Hippocampal formation (tissue), 2 donors: Measurements from ENCODE around the gene PLXND1.
"Not testable (repeated sequence)": the region's sequence is repeated elsewhere in the genome, so short reads cannot be mapped to it uniquely, and the experiment has no call there.

Source experiments
- DNase-seq, 2 donors: peaks; one replicate each; lab custom pipeline; 2025; lab: John Stamatoyannopoulos, UW

The PLXND1 gene

GRCh38 chr3:129606636-129607390, at the start of gene PLXND1:
TSS of gene PLXND1 (minus strand) at chr3:129606676. CDS start at chr3:129606639, 37 bp downstream.
- peak; percentile 53 to 75 for DNase-seq

DNA sequence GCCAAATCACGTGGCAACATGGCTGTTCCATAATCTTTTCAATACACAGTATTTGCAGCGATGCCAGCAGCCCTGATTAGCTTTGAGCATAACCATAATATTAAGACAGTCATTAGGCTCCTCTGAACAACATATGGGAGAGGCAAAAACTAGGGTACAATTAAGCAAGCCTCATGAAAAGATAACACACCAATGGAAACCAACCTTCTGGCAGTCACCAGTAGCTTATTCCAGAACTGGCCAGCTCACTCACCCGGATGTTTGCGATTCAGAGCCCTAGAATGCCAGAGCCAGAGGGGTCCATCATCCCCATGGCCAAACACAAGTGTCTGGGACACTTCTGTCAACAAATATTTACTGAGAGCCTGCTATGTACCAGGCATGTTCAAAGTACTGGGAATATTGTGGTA, 48.8 kb upstream of the PLXND1 start:
- DNase-seq, result no peak

DNA sequence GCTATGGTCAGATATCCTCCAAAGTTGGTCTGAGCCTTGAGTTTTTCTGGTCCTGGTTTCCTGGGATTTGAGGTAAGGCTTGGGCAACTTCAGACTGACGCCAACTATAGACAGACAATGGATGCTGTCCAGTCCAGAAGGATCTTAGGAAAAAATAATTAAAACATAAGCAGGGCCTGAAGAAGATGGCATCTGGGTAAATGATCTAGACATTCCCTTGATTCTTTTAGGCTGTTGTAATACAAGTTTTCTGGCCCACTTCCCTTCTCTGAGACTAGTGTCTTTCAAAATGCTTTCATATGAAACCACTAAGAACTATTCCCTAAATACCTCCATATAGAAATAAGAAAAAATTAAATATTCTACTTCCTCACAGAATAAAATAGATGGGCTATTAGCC, 47.7 kb upstream of the PLXND1 start:
- DNase-seq, result no peak

DNA sequence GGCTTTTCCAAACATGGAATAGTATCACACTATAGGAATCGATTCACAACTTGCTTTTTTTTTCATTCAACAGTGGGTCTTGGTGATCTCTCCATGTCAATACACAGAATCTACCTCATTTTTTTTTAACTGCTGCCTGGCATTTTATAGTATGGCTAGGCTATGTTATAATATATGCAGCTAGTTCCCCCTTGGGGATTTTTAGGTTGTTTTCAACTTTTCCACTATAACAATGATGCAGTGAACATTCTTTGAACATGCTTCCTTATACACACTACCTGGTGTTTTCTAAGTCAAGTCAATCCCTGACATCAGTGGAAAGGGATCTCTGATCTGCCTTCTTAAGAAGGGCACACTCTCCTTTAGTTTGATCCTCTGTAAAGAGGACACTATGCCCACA, 46.5 kb upstream of the PLXND1 start:
- no peak for DNase-seq

DNA sequence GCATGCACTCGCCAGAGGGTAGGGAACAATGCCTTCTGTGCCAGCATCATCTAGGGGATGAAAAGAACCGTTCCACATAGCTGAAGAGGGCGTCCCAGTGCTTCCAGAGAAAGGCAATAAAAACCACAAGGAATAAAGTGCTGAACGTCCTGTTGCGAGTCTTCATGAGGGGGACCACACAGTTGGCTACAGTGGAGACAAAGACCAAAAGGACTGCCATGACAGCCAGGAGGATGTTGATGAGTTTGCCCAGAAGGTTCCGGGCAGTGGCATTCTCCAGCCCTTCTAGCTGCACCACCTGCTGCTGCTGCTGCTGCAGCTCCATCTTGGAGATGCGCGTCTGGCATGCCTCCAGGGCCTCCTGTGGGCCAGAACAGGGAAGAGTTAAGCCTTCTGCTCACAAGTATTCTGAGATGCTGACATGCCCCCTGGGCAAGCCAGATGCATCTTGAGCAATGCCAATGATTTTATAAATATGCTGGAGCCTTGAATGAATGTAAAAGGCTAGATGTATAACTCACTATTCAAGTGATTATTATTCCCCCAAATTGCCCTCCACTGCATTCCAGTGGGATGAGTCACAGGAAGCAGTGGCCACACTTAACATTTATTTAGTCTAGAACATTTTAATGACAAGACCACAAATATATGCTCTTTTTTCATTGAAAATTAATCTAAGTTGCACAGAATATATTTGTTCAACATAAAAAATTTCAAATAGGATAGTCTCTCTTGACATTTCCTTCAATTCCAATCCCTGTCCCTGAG, 45.1 kb upstream of the PLXND1 start:
- peak; percentile 57 to 66 for DNase-seq

- peak; percentile 45 to 67 for DNase-seq
These were observed 43.9 kb upstream of the PLXND1 start for GRCh38 chr3:129650256-129650872.

DNA sequence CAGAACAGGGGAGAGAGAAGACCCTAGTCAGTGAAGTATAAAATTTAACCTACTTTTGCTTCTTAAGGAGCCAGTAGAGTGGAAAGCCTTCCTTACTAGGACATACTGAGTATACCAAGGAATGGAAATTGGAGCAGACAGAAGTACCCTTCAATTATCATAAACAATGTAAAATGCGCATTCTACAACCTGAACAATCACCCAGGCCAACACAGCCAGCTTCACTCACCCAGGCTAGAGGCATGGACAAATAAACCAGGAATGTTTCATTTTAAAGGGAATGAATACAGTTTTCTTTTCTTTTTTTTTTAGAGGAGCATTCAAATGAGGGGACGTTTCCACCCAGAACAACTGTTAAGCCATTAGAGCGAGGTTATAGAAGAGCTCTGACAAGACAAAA, 41.9 kb upstream of the PLXND1 start:
- no peak for DNase-seq

GRCh38 chr3:129645286-129645685, 38.8 kb upstream of the PLXND1 start:
- no peak for DNase-seq

- DNase-seq, result no peak
These were observed 38.4 kb upstream of the PLXND1 start for GRCh38 chr3:129644836-129645235.

- not testable (repeated sequence) for DNase-seq
These were observed 35.2 kb upstream of the PLXND1 start for GRCh38 chr3:129641567-129642260.

GRCh38 chr3:129640985-129641384, 34.5 kb upstream of the PLXND1 start:
- DNase-seq, result not testable (repeated sequence)

GRCh38 chr3:129638481-129638880, 32.0 kb upstream of the PLXND1 start:
- no peak for DNase-seq

DNA sequence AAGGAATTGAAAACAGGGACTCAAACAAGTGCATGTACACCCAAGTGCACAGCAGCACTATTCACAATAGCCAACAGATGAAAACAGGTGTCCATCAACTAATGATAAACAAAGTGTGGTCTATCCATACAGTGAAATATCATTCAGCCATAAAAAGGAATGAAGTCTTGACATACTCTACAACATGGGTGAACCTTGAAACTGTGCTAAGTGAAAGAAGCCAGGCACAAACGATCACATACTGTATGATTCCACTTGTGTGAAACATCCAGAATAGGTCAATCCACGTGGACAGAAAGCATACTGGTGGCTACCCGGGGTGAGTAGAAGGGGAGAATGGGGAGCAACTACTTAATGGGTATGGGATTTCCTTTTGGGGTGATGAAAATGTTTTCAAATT, 29.6 kb upstream of the PLXND1 start:
- no peak for DNase-seq

DNA sequence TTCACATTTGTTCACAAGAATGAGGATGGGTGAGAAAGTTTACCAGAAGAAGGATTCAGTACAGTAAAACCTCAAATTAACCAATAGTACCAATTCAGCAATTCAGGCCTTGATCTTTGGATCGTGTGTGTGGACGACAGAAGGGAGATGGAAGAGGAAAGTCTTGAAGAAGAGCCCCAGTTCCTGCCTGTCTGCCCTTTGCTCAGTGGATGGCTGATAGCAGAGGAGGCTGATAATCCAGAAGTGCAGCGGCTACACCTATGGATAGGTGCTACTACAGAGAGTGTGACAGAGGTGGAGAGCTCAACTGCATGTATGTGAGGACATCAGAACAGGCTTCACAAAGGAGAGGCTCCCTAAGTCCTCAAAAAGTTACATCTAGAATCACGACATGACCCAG, 29.2 kb upstream of the PLXND1 start:
- DNase-seq, result no peak

GRCh38 chr3:129633751-129634481, 27.4 kb upstream of the PLXND1 start:
- no peak for DNase-seq

GRCh38 chr3:129632977-129633376, 26.5 kb upstream of the PLXND1 start:
- DNase-seq, result no peak

GRCh38 chr3:129632556-129632955, 26.1 kb upstream of the PLXND1 start:
- DNase-seq, result no peak

DNA sequence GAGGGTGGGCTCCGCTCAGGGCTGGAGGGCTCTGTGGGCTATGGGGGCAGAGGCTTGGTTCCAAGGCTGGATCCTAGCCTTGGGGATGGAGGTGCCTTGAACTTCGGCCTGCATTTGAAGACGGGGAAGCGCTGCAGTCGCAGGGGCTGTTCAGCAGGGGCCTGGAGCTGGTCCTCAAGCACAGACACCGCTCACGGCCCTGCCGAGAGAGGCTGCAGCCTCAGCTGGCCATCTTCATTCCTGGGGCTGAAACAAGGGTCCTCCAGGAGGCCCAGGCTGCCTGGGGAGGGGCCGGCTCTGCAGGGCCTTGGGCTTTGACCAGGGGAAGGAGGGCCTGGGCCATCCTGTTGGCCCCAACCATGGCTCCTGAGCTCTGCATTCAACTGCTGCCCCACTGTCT, 25.6 kb upstream of the PLXND1 start:
- DNase-seq, result no peak

GRCh38 chr3:129629011-129629410, 22.5 kb upstream of the PLXND1 start:
- DNase-seq, result no peak

- DNase-seq, result no peak
These were observed 21.7 kb upstream of the PLXND1 start for GRCh38 chr3:129628169-129628522.

DNA sequence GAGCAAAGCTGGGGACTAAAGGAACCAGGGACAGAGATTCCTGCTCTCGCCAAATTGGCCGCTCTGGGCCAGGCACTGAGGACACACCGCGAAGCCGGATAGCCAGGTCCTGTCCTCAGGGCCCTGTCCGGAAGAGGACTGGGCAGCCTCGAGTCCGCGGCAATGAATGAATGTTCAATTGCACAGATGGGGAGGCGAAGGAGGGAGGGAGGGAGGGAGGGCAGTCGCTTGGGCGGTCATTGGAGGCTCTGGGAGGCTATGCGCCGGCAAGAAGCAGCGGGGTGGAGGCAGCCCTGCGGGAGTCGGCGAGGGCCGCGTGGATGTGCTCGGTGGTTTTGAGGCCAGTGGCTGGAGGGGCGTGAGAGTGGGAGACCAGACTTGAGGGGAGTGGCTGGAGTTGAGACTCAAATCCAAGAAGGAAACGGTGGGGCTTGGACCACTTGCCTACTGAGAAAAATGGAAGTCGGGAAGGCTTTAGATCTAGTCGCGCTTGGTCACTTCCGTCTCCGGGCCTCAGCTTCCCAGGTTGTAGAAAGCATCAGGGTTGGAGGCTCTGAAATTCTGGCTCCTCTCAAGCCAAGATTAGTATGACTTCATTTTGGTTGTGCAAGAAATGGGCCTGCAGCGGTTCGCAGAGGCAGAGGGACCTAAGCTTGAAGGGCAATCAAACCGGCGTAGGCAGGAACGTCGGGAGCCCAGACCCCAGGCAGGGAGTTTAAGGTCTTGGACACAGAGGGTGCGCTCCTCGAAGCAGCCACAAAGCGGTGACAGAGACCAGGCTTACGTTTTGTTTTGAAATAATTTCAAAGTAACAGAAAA, 21.1 kb upstream of the PLXND1 start:
- DNase-seq, result peak; percentile 78 to 86
